Neuronal stem cell (in vitro differentiated cells): ENCODE results near the gene TNS1.

Source experiments
- DNase-seq: peaks from one replicate; pipeline ENCODE4 v3.0.0-alpha.2; 2013; ENCODE audit warnings: low spot score
- H2AFZ ChIP-seq: one replicate; pipeline ENCODE4 v1.6.1; 2013; ENCODE audit warnings: mild to moderate bottlenecking, low read length, inconsistent platforms
- H2AK5ac ChIP-seq: 2 replicates; pipeline ENCODE4 v1.6.1; 2013; ENCODE audit warnings: low read depth, mild to moderate bottlenecking, inconsistent platforms, low read length, moderate library complexity, mixed read lengths
- H2BK120ac ChIP-seq: 2 replicates; pipeline ENCODE4 v1.6.1; 2013; ENCODE audit warnings: low read depth, mild to moderate bottlenecking, inconsistent platforms, low read length, moderate library complexity, mixed read lengths
- H2BK12ac ChIP-seq: one replicate; pipeline ENCODE4 v1.6.1; 2013; ENCODE audit warnings: low read length, inconsistent platforms
- H2BK15ac ChIP-seq: 2 replicates; pipeline ENCODE4 v1.6.1; 2013; ENCODE audit warnings: mild to moderate bottlenecking, low read length, inconsistent platforms, mixed read lengths
- H2BK5ac ChIP-seq: one replicate; pipeline ENCODE4 v1.6.1; 2013; ENCODE audit warnings: inconsistent platforms, mild to moderate bottlenecking, low read length, moderate library complexity
- H3K14ac ChIP-seq: one replicate; pipeline ENCODE4 v1.6.1; 2013; ENCODE audit warnings: low read length, inconsistent platforms
- H3K18ac ChIP-seq: 2 replicates; pipeline ENCODE4 v1.6.1; 2013; ENCODE audit warnings: low read length, inconsistent platforms
- H3K23ac ChIP-seq: 2 replicates; pipeline ENCODE4 v1.6.1; 2013; ENCODE audit warnings: low read depth, mild to moderate bottlenecking, mixed read lengths, low read length, inconsistent platforms; ENCODE audit not compliant: poor library complexity
- H3K27ac ChIP-seq: replicated peaks from 3 replicates; pipeline ENCODE4 v1.5.1; 2013; ENCODE audit warnings: low read length, inconsistent platforms
- H3K27me3 ChIP-seq, 3 experiments: 2 replicates each; pipeline ENCODE4 v1.6.1; 2013; ENCODE audit warnings: low read length in 3 of 3, mild to moderate bottlenecking in 2 of 3, inconsistent platforms in 1 of 3, low read depth in 1 of 3, mixed read lengths in 1 of 3, moderate library complexity in 1 of 3; ENCODE audit not compliant: control insufficient read depth in 3 of 3, insufficient read depth in 3 of 3
- H3K36me3 ChIP-seq, 2 donors: replicated peaks in 1 of 2; 2 replicates each; pipeline ENCODE4 v1.6.1; 2013; ENCODE audit warnings: low read length in 2 of 2; ENCODE audit not compliant: control insufficient read depth in 2 of 2, insufficient read depth in 2 of 2
- H3K4ac ChIP-seq: 2 replicates; pipeline ENCODE4 v1.6.1; 2013; ENCODE audit warnings: inconsistent platforms, mild to moderate bottlenecking, low read length, moderate library complexity
- H3K4me1 ChIP-seq, 2 donors: 1 replicate in 1 of 2; 2 replicates in 1 of 2; pipeline ENCODE4 v1.6.1; 2013; ENCODE audit warnings: low read length in 2 of 2, low read depth in 1 of 2; ENCODE audit not compliant: control insufficient read depth in 2 of 2, insufficient read depth in 1 of 2
- H3K4me2 ChIP-seq: one replicate; pipeline ENCODE4 v1.6.1; 2013; ENCODE audit warnings: mild to moderate bottlenecking, low read length, inconsistent platforms; ENCODE audit not compliant: insufficient read depth, poor library complexity, severe bottlenecking
- H3K4me3 ChIP-seq, 2 donors: 2 replicates each; pipeline ENCODE4 v1.5.1; 2013; ENCODE audit warnings: low read length in 2 of 2, mild to moderate bottlenecking in 2 of 2, inconsistent platforms in 1 of 2, moderate library complexity in 1 of 2
- H3K79me1 ChIP-seq: one replicate; pipeline ENCODE4 v1.6.1; 2013; ENCODE audit warnings: low read depth, mild to moderate bottlenecking, inconsistent platforms, low read length, moderate library complexity
- H3K9ac ChIP-seq: one replicate; pipeline ENCODE4 v1.6.1; 2013; ENCODE audit warnings: mild to moderate bottlenecking, low read depth, low read length, inconsistent platforms; ENCODE audit not compliant: poor library complexity
- H3K9me3 ChIP-seq, 2 donors: replicated peaks in 1 of 2; 2 replicates each; pipeline versions ENCODE3 to v1.6.1; 2013; ENCODE audit warnings: low read length in 2 of 2, mild to moderate bottlenecking in 2 of 2, inconsistent platforms in 1 of 2, low read depth in 1 of 2, mixed read lengths in 1 of 2, moderate library complexity in 1 of 2; ENCODE audit not compliant: control insufficient read depth in 2 of 2, insufficient read depth in 1 of 2
- H4K8ac ChIP-seq: one replicate; pipeline ENCODE4 v1.6.1; 2013; ENCODE audit warnings: low read depth, mild to moderate bottlenecking, inconsistent platforms, low read length, moderate library complexity
- H4K91ac ChIP-seq: one replicate; pipeline ENCODE4 v1.6.1; 2013; ENCODE audit warnings: low read length, low read depth, mild to moderate bottlenecking, inconsistent platforms; ENCODE audit not compliant: poor library complexity
- WGBS, 2 donors: extraction: QIAGEN DNeasy Blood & Tissue Kit; methylation state at CpG; one replicate each; pipeline ENCODE4 v1.1.7; 2013; ENCODE audit warnings: missing lambda C conversion rate in 2 of 2, mixed read lengths in 1 of 2; ENCODE audit not compliant: insufficient read length in 2 of 2, insufficient replicate concordance in 1 of 2; ENCODE audit errors: extremely low coverage in 2 of 2; 5-methylcytosine and 5-hydroxymethylcytosine counted together

TNS1 gene

DNA sequence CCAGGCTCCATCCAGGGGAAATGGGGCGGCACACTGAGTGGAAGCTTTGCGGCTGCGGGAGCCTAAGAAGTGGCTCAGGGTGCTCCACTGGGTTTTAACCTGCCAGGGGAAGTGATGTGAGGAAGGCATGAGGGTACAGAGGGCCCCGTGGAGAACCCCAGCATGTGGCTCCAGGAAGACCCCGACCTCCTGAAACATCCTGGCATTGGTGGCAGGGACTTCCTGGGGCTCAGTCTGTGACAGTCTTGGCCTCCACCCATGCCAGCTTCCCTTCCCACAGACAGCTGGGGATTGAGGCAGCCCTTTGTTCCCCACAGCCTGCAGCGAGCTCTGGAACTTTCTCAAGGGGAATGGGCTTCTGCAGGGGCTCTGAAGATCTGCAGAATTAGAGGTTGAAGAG lies 146.6 kb downstream of the TNS1 start:
- Histone ChIP-seq H2BK12ac (no peak overlapping the region), H3K14ac (no peak overlapping the region), H2BK120ac (no peak overlapping the region), H3K18ac (no peak overlapping the region), H4K8ac (no peak overlapping the region), H3K4ac (no peak overlapping the region), H3K27me3 (no peaks in the 10 kb centered on the region), H3K4me1 (peaks cover 24 to 28% of the 10 kb centered on the region in 2 donors), H2AK5ac (no peak overlapping the region), H4K91ac (no peak overlapping the region), H3K9ac (no peak overlapping the region), H3K9me3 (no peaks in the 10 kb centered on the region), H3K4me2 (no peak overlapping the region), H3K36me3 (no peaks in the 10 kb centered on the region), H3K79me1 (no peaks in the 10 kb centered on the region), H3K23ac (no peak overlapping the region), H3K27ac (no peak overlapping the region), H3K4me3 (no peak overlapping the region), H2BK5ac (no peak overlapping the region), H2BK15ac (no peak overlapping the region), H2AFZ (no peak overlapping the region)
- no peak for DNase-seq
- no CpG with 5 or more reads among the region's 6 CpGs for WGBS, 2 donors

DNA sequence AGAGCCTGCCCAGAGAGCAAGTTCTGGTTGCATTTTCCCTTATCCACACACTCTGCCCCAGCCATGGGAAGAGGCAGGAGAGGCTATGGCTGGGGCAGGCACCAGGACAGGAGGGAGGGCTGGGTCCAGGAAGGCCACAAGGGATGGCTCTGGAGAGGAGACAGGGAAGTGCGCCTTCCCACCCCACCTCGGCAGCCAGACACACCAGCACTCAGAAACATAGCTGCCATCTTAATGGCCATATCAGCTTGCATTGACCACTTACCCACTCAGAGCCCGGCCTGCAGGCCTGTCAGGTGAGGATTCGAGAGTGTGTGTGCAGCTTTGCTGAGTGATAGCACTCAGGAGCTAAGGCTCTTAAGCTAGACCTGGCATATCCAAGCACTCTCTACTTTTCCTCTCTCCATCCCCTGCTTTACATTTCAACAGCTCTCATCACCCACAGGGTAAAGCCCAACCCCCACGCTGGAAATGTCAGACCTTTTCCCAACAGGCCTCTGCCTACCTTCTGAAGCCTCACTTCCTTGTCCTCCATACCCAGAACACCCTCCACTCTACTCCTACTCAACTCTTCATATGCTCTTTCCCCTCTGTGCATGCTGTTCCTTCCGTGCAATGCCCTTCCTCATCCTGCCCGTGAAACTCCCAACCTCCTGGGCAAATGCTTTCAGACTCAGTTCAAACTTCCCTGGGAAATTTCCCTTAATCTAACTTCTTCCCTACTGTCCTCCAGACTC lies 147.9 kb downstream of the TNS1 start:
- Histone ChIP-seq H3K4ac (no peak overlapping the region), H2BK12ac (peak overlapping the region; percentile 14), H4K91ac (no peak overlapping the region), H3K4me1 (peaks cover 24 to 34% of the 10 kb centered on the region in 2 donors), H2BK5ac (no peak overlapping the region), H3K18ac (peak overlapping the region; percentile 50), H3K4me3 (no peak overlapping the region), H3K27me3 (no peaks in the 10 kb centered on the region), H3K79me1 (no peaks in the 10 kb centered on the region), H2AFZ (no peak overlapping the region), H3K9me3 (no peaks in the 10 kb centered on the region), H2BK120ac (no peak overlapping the region), H2BK15ac (no peak overlapping the region), H3K14ac (no peak overlapping the region), H3K9ac (no peak overlapping the region), H3K27ac (no peak overlapping the region), H3K36me3 (no peaks in the 10 kb centered on the region), H4K8ac (no peak overlapping the region), H3K4me2 (no peak overlapping the region), H3K23ac (no peak overlapping the region), H2AK5ac (peak overlapping the region; percentile 53)
- no CpG with 5 or more reads among the region's 7 CpGs for WGBS, 2 donors
- DNase-seq: no peak

DNA sequence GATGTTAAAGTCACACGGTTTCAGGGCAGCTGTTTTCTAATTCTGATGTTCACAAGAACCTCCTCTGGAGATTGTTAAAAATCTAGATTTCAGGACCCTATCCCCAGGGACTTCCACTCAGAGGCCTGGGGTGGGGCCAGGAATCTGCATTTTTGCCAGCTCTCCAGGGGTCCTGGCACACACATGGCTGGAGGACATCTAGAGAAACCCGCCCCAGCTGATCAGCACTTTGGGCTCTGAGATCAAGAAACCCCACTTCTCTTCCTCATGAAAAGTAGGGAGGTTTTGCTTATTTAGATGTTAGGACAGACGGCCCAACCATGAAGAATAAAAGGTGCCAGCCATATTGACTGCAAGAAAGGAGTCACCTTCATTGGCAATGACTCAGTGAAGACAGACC lies 148.8 kb downstream of the TNS1 start:
- no peak overlapping the region for H3K9ac ChIP-seq
- no peak overlapping the region for H2BK120ac ChIP-seq
- no peaks in the 10 kb centered on the region for H3K79me1 ChIP-seq
- no peak for DNase-seq
- no peaks in the 10 kb centered on the region for H3K36me3 ChIP-seq
- H2BK12ac ChIP-seq: no peak overlapping the region
- no peak overlapping the region for H3K4me3 ChIP-seq
- no peak overlapping the region for H4K91ac ChIP-seq
- H3K14ac ChIP-seq: no peak overlapping the region
- no peaks in the 10 kb centered on the region for H3K27me3 ChIP-seq
- H3K4me1 ChIP-seq: peaks cover 24 to 34% of the 10 kb centered on the region in 2 donors
- H3K18ac ChIP-seq: no peak overlapping the region
- no peak overlapping the region for H2BK15ac ChIP-seq
- no peak overlapping the region for H3K23ac ChIP-seq
- whole genome bisulfite sequencing, 2 donors: no CpG with 5 or more reads among the region's 3 CpGs
- H3K4me2 ChIP-seq: no peak overlapping the region
- H2AK5ac ChIP-seq: no peak overlapping the region
- no peak overlapping the region for H2AFZ ChIP-seq
- H3K4ac ChIP-seq: no peak overlapping the region
- no peaks in the 10 kb centered on the region for H3K9me3 ChIP-seq
- H4K8ac ChIP-seq: no peak overlapping the region
- H2BK5ac ChIP-seq: no peak overlapping the region
- no peak overlapping the region for H3K27ac ChIP-seq

DNA sequence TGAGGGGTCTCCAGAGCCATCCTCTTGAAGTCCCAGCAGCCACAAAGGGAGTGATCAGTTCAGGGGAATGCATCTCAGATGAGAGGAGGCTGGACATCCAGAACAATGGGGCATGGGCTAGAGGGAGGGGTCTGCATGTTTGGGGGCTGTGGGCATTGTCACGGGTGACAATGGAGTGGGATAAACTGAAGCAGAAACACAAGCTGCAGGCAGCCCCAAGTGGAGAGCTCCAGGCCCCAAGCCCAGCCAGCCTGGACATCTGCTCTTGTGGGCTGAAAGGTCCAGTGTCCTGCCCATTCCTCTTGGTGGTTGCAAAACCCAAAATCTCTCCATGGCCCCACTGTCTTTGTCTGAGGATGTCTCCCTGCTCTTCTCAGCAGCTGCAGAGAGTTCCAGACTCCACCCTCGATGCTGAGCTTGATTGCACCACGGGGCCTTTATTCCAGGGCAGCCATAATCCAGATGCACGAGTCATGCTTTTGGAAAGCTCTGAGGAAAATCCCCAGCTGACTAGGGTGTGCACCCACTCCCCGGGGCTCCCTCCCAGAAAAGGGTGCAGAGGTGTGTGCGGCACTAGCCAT lies 149.4 kb downstream of the TNS1 start:
- H3K9ac ChIP-seq: no peak overlapping the region
- DNase-seq: no peak
- no peak overlapping the region for H3K4me2 ChIP-seq
- WGBS, 2 donors: no CpG with 5 or more reads among the region's 6 CpGs
- no peak overlapping the region for H4K91ac ChIP-seq
- H3K4me3 ChIP-seq: no peak overlapping the region
- H3K18ac ChIP-seq: peak overlapping the region; percentile 57
- no peaks in the 10 kb centered on the region for H3K9me3 ChIP-seq
- no peak overlapping the region for H3K4ac ChIP-seq
- peak overlapping the region; percentile 1 for H2BK15ac ChIP-seq
- H2AK5ac ChIP-seq: no peak overlapping the region
- no peaks in the 10 kb centered on the region for H3K36me3 ChIP-seq
- peaks cover 21 to 31% of the 10 kb centered on the region in 2 donors for H3K4me1 ChIP-seq
- no peaks in the 10 kb centered on the region for H3K27me3 ChIP-seq
- H3K23ac ChIP-seq: no peak overlapping the region
- H3K27ac ChIP-seq: no peak overlapping the region
- H3K14ac ChIP-seq: no peak overlapping the region
- H3K79me1 ChIP-seq: no peaks in the 10 kb centered on the region
- H2BK12ac ChIP-seq: no peak overlapping the region
- H2BK120ac ChIP-seq: no peak overlapping the region
- H2AFZ ChIP-seq: peak overlapping the region; percentile 49
- H4K8ac ChIP-seq: no peak overlapping the region
- no peak overlapping the region for H2BK5ac ChIP-seq
